ENCODE measurements around the gene SLC8A1.

- TF ChIP-seq, protein P1, sequence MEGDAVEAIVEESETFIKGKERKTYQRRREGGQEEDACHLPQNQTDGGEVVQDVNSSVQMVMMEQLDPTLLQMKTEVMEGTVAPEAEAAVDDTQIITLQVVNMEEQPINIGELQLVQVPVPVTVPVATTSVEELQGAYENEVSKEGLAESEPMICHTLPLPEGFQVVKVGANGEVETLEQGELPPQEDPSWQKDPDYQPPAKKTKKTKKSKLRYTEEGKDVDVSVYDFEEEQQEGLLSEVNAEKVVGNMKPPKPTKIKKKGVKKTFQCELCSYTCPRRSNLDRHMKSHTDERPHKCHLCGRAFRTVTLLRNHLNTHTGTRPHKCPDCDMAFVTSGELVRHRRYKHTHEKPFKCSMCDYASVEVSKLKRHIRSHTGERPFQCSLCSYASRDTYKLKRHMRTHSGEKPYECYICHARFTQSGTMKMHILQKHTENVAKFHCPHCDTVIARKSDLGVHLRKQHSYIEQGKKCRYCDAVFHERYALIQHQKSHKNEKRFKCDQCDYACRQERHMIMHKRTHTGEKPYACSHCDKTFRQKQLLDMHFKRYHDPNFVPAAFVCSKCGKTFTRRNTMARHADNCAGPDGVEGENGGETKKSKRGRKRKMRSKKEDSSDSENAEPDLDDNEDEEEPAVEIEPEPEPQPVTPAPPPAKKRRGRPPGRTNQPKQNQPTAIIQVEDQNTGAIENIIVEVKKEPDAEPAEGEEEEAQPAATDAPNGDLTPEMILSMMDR (IDR thresholded peaks at IDR 0.05; ENCODE audit: low read depth, low read length): no peak
- TF ChIP-seq MAX (IDR thresholded peaks at IDR 0.05; ENCODE audit: low read depth, low read length): no peak
These were observed 31.4 kb downstream of the SLC8A1 start for GRCh38 chr2:40420478-40420877.
